RCC 7860 (cell line): ENCODE results near the gene GNAL.

Experiments
- DNase-seq: peaks from one replicate; pipeline ENCODE4 v3.0.0-alpha.2; 2015; ENCODE audit warnings: low spot score
- FAIRE-seq: peaks from 2 replicates; lab custom pipeline; 2012; peaks lifted over from hg19 to GRCh38; lab: Jason Lieb, UNC

The GNAL gene

DNA sequence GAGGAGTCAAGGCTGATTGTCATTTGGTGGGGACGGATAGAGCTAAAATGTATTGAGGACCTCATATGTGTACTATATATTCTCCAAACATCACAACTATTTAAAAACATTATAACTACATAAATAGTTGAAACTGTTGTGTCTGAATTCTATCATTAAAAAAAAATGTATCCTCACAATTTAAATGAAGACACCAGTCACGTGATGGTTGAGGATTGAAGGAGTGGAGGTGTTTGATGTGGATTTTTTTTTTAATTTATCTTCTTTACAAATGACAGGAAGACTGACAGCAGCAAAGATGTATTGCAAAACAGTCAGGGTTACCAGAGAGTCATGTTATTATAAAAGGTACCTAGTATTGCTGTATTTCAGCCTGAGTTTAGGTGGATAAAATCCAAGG is 30.0 kb downstream of the GNAL start:
- no peak for FAIRE-seq
- no peak for DNase-seq

GRCh38 chr18:11719621-11720020 is 30.6 kb downstream of the GNAL start:
- no peak for FAIRE-seq

DNA sequence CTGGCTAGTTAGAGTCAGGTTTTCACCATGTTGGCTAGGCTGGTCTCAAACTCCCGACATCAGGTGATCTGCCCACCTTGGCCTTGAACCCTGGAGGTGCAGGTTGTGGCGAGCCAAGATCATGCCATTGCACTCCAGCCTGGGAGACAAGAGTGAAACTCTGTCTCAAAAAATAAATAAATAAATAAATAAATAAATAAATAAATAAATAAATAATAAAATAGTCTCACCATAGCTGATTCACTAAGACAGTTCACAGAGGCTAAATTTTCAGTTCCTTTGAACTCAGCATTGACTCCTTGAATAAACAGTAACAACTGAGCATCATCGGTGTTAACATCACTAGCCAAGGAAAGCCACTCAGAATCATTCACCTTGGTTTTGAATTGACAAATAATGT is 32.7 kb downstream of the GNAL start:
- DNase-seq = no peak
- FAIRE-seq = no peak

More at GRCh38 chr18:11719621-11720020, 30.6 kb downstream of the GNAL start:
- DNase-seq = no peak

GRCh38 chr18:11724781-11725180 is 35.7 kb downstream of the GNAL start:
- no peak for DNase-seq
- no peak for FAIRE-seq

DNA sequence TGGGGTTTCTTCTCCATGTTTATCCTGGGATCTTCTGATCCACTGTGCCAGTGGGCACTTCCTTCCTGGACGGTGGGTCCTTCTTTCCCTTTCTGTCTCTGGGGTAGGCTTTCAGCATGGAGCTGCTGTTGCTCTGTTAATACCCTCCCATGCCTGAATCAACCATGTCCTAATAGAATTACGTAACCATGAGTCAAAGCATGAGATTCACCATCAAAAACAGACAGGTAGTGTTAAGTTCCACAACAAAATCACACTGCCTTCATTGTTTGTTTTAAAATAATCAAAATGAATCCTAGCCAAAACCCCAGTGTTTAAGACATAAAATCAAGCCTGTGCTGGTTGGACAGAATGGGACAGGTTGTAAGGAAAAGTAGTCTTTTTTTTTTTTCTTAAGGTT is 37.5 kb downstream of the GNAL start:
- FAIRE-seq = no peak

GRCh38 chr18:11728249-11728648 is 39.2 kb downstream of the GNAL start:
- DNase-seq (no peak), FAIRE-seq (no peak)

More for the DNA sequence above, 37.5 kb downstream of the GNAL start:
- no peak for DNase-seq

DNA sequence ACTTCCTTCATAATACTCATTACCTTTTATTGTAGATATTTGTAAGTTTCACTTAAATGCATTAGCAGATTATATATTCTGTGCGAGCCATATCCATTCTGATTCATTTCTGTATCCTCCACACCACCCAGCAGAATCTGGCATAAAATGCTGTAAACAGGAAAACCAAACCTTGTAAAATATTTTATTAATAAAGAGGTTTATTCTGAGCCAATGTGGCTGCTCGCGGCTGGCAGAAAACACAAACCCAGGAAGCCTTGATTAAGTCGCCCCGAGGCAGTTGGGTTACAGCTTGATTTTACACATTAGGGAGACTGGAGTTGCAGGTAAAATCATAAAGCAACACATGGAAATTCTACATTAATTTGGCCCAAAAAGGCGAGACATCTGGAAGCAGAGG is 40.5 kb downstream of the GNAL start:
- DNase-seq = no peak
- FAIRE-seq = no peak

DNA sequence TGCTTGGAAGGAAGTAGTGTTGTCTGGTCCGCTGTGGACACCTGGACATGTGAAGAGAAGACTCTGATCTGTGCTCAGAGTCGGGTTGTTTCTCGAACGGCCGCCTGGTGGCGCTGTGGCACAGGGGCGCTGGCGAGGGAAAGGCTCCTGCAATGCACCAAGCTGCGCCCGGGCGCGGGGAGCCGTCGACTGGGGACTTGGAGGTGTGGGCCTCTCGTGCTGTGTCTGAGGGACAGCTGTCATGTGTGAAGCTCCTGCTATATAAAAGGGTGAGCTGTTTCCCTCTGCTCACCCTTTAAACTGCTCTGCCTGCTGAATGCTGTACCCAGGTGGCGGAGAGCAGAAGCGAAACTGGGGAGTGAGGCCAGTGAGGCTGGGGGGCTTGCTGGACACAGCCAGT is 44.0 kb downstream of the GNAL start:
- DNase-seq (peak; percentile 24), FAIRE-seq (no peak)

GRCh38 chr18:11736656-11737055 is 47.6 kb downstream of the GNAL start:
- FAIRE-seq = no peak

GRCh38 chr18:11739893-11740292 is 50.8 kb downstream of the GNAL start:
- DNase-seq (no peak), FAIRE-seq (no peak)

More at GRCh38 chr18:11736656-11737055, 47.6 kb downstream of the GNAL start:
- DNase-seq = no peak

- FAIRE-seq = no peak
- no peak for DNase-seq
Measured at GRCh38 chr18:11740461-11740860, 51.4 kb downstream of the GNAL start.

DNA sequence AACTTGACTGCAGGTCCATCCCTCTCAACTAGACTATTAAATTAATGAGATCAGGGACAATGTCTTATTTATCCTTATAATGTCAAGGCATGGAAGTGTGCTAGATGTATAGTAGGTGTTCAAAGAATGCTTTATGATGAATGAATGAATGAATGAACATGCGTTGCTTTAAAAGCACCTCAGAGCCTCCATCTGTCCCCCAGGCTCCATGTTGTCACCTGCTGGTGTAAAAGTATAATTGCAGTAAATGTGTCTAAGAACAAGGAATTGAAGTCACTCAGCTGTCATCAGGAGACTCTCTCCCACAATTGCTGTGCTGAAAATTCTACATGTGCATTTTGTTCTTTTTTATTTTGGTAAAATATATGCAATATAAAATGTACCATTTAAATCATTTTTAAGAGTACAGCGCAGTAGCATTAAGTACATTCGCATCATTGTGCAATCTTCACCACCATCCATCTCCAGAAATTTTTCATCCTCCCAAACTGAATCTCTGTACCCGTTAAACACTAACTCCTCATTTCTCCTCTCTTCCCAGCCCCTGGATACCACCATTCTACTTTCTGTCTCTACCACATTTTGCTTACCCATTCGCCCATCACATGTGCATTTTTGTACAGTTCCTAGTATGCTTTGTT is 52.6 kb downstream of the GNAL start:
- FAIRE-seq (no peak), DNase-seq (no peak)

DNA sequence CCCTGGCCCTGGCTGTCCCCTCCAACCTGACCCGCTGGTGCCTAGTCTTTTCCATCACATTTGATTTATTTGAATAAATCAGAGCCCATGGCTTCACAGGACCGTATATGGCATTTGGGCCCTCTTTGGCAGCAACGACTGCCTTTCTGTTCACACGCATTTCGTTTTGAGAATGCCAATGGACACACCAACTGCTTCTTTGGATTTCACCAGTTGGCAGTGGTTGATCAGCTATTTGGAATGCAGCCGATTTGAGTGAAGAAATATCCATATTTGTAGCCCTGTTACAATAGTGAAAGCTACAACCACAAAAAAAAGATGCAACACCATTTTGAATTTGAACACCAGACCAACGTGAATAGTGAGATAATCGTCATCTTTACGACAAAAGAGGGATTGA is 56.5 kb downstream of the GNAL start:
- FAIRE-seq (no peak), DNase-seq (no peak)

DNA sequence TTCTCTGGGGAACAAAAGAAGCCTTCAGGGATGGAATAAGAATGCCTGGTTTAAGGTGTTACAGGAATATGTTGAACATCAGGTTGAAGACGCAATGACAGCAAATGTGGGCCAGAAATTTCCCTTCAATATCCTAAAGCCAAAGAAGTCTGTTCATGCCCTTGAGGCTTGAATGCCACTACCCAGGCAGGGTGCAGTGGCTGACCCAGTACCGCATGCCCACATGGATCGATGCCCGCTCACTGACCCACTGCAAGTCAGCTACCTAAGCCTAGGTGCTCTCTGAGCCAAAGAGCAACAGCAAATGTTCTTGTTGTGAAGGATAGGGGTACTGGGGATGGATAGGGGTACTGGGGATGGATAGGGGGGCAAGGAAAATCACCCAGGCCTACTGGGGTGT is 58.2 kb downstream of the GNAL start:
- DNase-seq (no peak), FAIRE-seq (no peak)

- FAIRE-seq = no peak
- no peak for DNase-seq
Measured at GRCh38 chr18:11747731-11748130, 58.7 kb downstream of the GNAL start.

DNA sequence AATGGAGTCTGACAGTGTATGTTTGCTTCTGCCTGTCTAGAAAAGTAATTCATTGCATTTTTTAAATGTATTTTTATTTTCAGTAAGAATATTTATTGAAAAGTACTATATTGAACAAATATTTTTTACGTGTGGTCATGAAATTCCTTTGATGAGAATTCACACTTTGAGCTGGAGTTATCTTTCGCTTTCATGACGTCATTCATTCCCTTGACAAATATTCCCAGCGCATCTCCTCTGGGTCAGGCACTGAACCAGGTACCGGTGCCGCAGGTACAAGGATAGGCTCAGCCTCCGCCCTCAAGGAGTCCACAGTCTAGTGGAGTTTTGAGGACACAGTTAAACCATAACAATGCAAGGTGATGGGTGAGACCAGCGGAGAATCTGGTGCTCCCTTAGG is 60.2 kb downstream of the GNAL start:
- DNase-seq (no peak), FAIRE-seq (no peak)

DNA sequence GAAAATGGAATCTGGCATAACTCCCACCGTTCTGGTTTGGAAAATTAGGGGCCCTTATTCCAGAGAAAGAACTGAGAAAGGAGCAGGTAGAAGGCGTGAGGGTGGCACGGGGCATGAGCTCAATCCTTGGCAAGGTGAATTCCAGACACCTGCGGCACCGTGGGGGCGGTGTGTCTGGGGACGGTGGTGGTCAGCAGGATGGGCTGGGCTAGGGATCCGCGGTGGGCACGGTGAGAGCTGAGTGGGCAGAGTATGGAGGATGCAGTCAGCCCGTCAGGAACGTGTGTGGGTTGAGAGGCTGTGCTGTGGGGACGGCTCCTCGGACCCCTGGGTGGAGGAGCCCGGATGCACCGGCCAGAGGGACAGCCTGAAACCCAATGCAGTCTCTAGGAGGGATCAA is 61.1 kb downstream of the GNAL start:
- FAIRE-seq (no peak), DNase-seq (no peak)

DNA sequence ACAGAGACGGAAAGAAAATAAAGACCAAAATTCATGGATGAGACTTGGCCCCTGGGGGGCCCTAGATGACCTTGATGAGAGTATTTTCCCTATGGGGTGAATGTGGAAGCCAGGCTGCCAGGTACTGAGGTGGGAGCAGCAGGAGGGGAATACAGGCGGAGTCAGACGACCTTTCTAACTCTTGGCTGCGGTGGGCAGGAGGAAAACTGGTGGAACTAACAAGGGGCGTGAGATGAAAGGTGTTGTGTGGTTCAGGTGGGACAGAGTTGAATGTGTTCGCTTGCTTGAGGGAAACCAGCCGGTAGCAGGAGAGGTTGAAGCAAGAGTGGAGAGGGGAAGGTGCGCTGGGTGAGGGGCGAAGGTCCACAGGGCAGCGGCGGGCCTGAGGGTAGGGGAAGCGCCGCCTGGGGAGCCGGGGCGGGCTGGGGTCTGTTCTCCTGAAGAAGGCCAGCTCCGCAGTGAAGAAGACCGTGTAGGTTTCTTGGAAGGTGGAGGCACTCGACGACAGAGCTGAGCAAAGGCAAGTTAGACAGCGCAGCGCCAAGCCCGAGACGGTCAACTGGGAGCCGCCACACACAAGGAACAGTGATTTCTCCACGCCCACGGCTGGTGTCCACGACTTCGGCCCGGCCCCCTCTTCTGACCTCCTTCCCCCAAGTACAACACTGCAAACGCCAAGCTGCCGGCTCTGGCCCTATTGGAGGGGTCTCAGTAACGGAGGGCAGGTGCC is 61.7 kb downstream of the GNAL start:
- no peak for FAIRE-seq
- no peak for DNase-seq

- DNase-seq (no peak), FAIRE-seq (no peak)
Measured at GRCh38 chr18:11751341-11752115, 62.5 kb downstream of the GNAL start.

GRCh38 chr18:11752116-11752911 is 63.2 kb downstream of the GNAL start:
- DNase-seq (no peak), FAIRE-seq (no peak)

DNA sequence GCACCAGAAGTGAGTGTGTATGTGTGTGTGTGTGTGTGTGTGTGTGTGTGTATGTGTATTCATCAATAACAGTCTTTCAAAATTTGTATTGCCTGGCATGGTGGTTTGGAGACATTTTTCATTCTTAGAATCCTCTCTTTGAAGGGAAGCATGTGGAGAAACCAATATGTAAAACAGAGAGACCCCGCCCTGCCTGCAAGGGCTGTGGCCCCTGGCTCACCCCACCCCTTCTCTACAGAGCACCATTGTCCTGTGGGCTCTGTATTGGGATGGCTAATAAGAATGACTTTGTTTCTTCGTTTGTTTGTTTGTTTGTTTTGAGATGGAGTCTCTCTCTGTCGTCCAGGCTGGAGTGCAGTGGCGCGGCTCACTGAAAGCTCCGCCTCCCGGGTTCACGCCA is 65.9 kb downstream of the GNAL start:
- DNase-seq (no peak), FAIRE-seq (no peak)
